Caco-2 (cell line): ENCODE measurements around the gene SH2D1B. TPM values are rescaled to one million over a fixed set of nuclear protein-coding genes. Genes with fewer than 3 reads are reported as not detected.

Experiments used
- BruUV-seq: library from RNA; stranded (reverse); fragments of 400-500 nt; replicated peaks from 2 replicates; lab custom pipeline; 2021; lab: Mats Ljungman, UMichigan
- CTCF ChIA-PET: fragments of 300-600 bp; sonication (Branson Sonifier 250); formaldehyde crosslinking; loops from one replicate; lab custom pipeline; 2022; ENCODE audit warnings: antibody characterized with exemption; lab: Charles Lee
- POLR2A ChIA-PET: fragments of 300-600 bp; sonication (Branson Sonifier 250); formaldehyde crosslinking; loops from one replicate; lab custom pipeline; 2022; ENCODE audit warnings: antibody characterized with exemption; lab: Charles Lee
- DNase-seq, 2 experiments: peaks; one replicate each; pipeline versions ENCODE4 v3.0.0 to v3.0.0-alpha.2; 2020 to 2022
- H3K27me3 ChIP-seq: replicated peaks from 2 replicates; pipeline ENCODE4 v1.6.0; 2011; ENCODE audit warnings: low read length; ENCODE audit not compliant: control insufficient read depth, insufficient read depth
- H3K36me3 ChIP-seq: 2 replicates; pipeline ENCODE4 v1.5.1; 2011; ENCODE audit warnings: low read length; ENCODE audit not compliant: control insufficient read depth, insufficient read depth
- H3K4me1 ChIP-seq: fragments of 250-450 bp; sonication (Bioruptor Pico); 2 replicates; pipeline ENCODE4 v1.5.1; 2020; ENCODE audit warnings: mild to moderate bottlenecking
- H3K4me3 ChIP-seq: 2 replicates; pipeline ENCODE4 v1.5.1; 2011; ENCODE audit warnings: low read depth, mild to moderate bottlenecking, control low read depth, low read length
- H3K9me3 ChIP-seq: fragments of 250-450 bp; sonication (Bioruptor Pico); 2 replicates; pipeline ENCODE4 v1.5.1; 2020; ENCODE audit warnings: mild to moderate bottlenecking, moderate library complexity
- H3K27ac Mint-ChIP-seq: one replicate; pipeline ENCODE4 v1.8.0; 2022; ENCODE audit warnings: mixed read lengths; ENCODE audit not compliant: unreplicated experiment
- H3K27me3 Mint-ChIP-seq: one replicate; pipeline ENCODE4 v1.8.0; 2022; ENCODE audit warnings: mixed read lengths; ENCODE audit not compliant: insufficient read depth, unreplicated experiment
- H3K36me3 Mint-ChIP-seq: one replicate; pipeline ENCODE4 v1.8.0; 2022; ENCODE audit warnings: mild to moderate bottlenecking, mixed read lengths; ENCODE audit not compliant: insufficient read depth, unreplicated experiment
- H3K4me1 Mint-ChIP-seq: one replicate; pipeline ENCODE4 v1.8.0; 2022; ENCODE audit warnings: low read depth, mixed read lengths; ENCODE audit not compliant: unreplicated experiment
- H3K4me3 Mint-ChIP-seq: one replicate; pipeline ENCODE4 v1.8.0; 2022; ENCODE audit warnings: mild to moderate bottlenecking, moderate library complexity, mixed read lengths; ENCODE audit not compliant: unreplicated experiment
- H3K9me3 Mint-ChIP-seq: one replicate; pipeline ENCODE4 v1.8.0; 2022; ENCODE audit warnings: mixed read lengths; ENCODE audit not compliant: unreplicated experiment
- intact Hi-C: fragments of 100-400 bp; cut with micrococcal nuclease; formaldehyde crosslinking; loops from one replicate; pipeline ENCODE4 v1.10.0; 2022; ENCODE audit not compliant: unreplicated experiment
- total RNA-seq: library from RNA; stranded (reverse); gene quantifications from 2 replicates; pipeline ENCODE4 v1.2.3, GENCODE V29; 2022
- TF ChIP-seq, protein P1 (sequence below), 2 experiments: fragments of 200-600 bp in 1 of 2; IDR thresholded peaks; 1 replicate in 1 of 2; 2 replicates in 1 of 2; pipeline versions ENCODE4 v1.5.1 to v1.8.0; 2011 to 2022; ENCODE audit warnings: antibody characterized with exemption in 1 of 2, control low read depth in 1 of 2, inconsistent platforms in 1 of 2, low read depth in 1 of 2, low read length in 1 of 2, mild to moderate bottlenecking in 1 of 2, moderate library complexity in 1 of 2; ENCODE audit not compliant: insufficient read depth in 1 of 2, severe bottlenecking in 1 of 2, unreplicated experiment in 1 of 2

Gene SH2D1B
- total RNA-seq, 1 experiment from 2014 or later = not detected

- DNase-seq = no peak
- Mint-ChIP-seq H3K4me3 (no peak overlapping the region), H3K27ac (no peak overlapping the region), H3K9me3 (no peaks in the 10 kb centered on the region), H3K36me3 (peaks cover 6% of the 10 kb centered on the region), H3K27me3 (no peaks in the 10 kb centered on the region), H3K4me1 (peaks cover 10% of the 10 kb centered on the region)
- ChIA-PET CTCF (no interaction called here), POLR2A (no interaction called here)
- H3K4me3 ChIP-seq = no peak overlapping the region
- H3K36me3 ChIP-seq = no peaks in the 10 kb centered on the region; the same call in 1 of the 2 replicates
- intact Hi-C loops = loop anchor here (10.0 kb wide), 1 partner anchor 188 kb away; no protein-coding TSS in a partner anchor
- peaks cover 31% of the 10 kb centered on the region for H3K4me1 ChIP-seq
- no peaks in the 10 kb centered on the region for H3K27me3 ChIP-seq
- no TSS peak for BruUV-seq
- no peaks in the 10 kb centered on the region for H3K9me3 ChIP-seq
- TF ChIP-seq, protein P1, sequence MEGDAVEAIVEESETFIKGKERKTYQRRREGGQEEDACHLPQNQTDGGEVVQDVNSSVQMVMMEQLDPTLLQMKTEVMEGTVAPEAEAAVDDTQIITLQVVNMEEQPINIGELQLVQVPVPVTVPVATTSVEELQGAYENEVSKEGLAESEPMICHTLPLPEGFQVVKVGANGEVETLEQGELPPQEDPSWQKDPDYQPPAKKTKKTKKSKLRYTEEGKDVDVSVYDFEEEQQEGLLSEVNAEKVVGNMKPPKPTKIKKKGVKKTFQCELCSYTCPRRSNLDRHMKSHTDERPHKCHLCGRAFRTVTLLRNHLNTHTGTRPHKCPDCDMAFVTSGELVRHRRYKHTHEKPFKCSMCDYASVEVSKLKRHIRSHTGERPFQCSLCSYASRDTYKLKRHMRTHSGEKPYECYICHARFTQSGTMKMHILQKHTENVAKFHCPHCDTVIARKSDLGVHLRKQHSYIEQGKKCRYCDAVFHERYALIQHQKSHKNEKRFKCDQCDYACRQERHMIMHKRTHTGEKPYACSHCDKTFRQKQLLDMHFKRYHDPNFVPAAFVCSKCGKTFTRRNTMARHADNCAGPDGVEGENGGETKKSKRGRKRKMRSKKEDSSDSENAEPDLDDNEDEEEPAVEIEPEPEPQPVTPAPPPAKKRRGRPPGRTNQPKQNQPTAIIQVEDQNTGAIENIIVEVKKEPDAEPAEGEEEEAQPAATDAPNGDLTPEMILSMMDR (IDR thresholded peaks at IDR 0.05; ENCODE audit: insufficient read depth in 1 of 2, low read depth in 1 of 2, low read length in 1 of 2, severe bottlenecking in 1 of 2, unreplicated experiment in 1 of 2) = no peak
Measured at GRCh38 chr1:162383091-162383490, 28.8 kb downstream of the SH2D1B start.

- CTCF ChIA-PET = interaction anchor here (0.9 to 2.4 kb wide), 3 partner anchors 9 to 24 kb away, joined by 3 to 10 read pairs (median 9); no protein-coding TSS in a partner anchor
- Mint-ChIP-seq H3K27ac (peak overlapping the region; percentile 93), H3K4me3 (no peak overlapping the region), H3K9me3 (no peaks in the 10 kb centered on the region), H3K4me1 (peaks cover 12% of the 10 kb centered on the region), H3K27me3 (no peaks in the 10 kb centered on the region), H3K36me3 (peaks cover 6% of the 10 kb centered on the region)
- no peak overlapping the region for H3K4me3 ChIP-seq
- TF ChIP-seq, protein P1 (IDR thresholded peaks at IDR 0.05; ENCODE audit: insufficient read depth in 1 of 2, low read depth in 1 of 2, low read length in 1 of 2, severe bottlenecking in 1 of 2, unreplicated experiment in 1 of 2) = no peak
- no peak for DNase-seq
- intact Hi-C loops = loop anchor here (1.0 to 10.0 kb wide), 2 partner anchors 33 to 187 kb away; no protein-coding TSS in a partner anchor
- H3K27me3 ChIP-seq = no peaks in the 10 kb centered on the region
- TSS peak; percentile 65 for BruUV-seq
- peaks cover 33% of the 10 kb centered on the region for H3K4me1 ChIP-seq
- no peaks in the 10 kb centered on the region; the same call in 1 of the 2 replicates for H3K36me3 ChIP-seq
- POLR2A ChIA-PET = interaction anchor here (1.2 kb wide), 1 partner anchor 8 kb away, joined by 3 read pairs; no protein-coding TSS in a partner anchor
- H3K9me3 ChIP-seq = no peaks in the 10 kb centered on the region
Measured at GRCh38 chr1:162381941-162382750, 29.8 kb downstream of the SH2D1B start.

DNA sequence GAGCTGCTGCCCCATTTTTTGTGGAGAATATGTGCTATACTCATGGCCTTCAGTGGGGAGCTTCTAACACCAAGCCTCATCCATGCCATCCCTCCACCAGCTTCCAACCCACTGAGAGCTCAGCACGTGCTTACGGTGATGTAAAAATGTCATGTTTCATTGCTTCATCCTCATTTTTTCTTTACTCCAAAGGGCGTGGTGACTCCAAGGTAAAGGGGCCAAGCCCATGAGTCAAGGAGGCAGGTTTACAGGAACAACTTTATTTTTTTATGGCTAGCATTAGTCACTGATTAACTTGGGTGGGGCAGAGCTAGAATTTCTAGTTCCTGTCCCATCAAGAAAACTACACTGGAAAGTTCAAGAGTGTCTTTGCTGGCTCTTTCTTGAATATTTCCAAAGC lies 30.6 kb downstream of the SH2D1B start, which contains the start of gene C1orf226:
TSS of gene C1orf226 (plus strand) at position 346 of the 400 bp plus-strand sequence. CDS start 174 bp downstream, outside the sequence.
- intact Hi-C loops = loop anchor here (1.0 to 10.0 kb wide), 2 partner anchors 32 to 187 kb away; no protein-coding TSS in a partner anchor
- peaks cover 39% of the 10 kb centered on the region for H3K4me1 ChIP-seq
- peak; percentile 83 to 85 for DNase-seq
- H3K36me3 Mint-ChIP-seq = peaks cover 6% of the 10 kb centered on the region
- H3K27me3 Mint-ChIP-seq = no peaks in the 10 kb centered on the region
- H3K4me1 Mint-ChIP-seq = peaks cover 20% of the 10 kb centered on the region
- ChIA-PET POLR2A (interaction anchor here (1.2 kb wide), 1 partner anchor 9 kb away, joined by 3 read pairs; no protein-coding TSS in a partner anchor), CTCF (interaction anchor here (0.7 to 2.4 kb wide), 3 partner anchors 10 to 344 kb away, joined by 3 to 10 read pairs (median 9); no protein-coding TSS in a partner anchor)
- peak within 1 kb of the TSS; percentile 25 for H3K4me3 Mint-ChIP-seq
- TF ChIP-seq, protein P1 (IDR thresholded peaks at IDR 0.05; ENCODE audit: insufficient read depth in 1 of 2, low read depth in 1 of 2, low read length in 1 of 2, severe bottlenecking in 1 of 2, unreplicated experiment in 1 of 2) = no peak
- H3K4me3 ChIP-seq = no peak within 1 kb of the TSS
- H3K27ac Mint-ChIP-seq = peak within 1 kb of the TSS; percentile 93
- no peaks in the 10 kb centered on the region for H3K9me3 Mint-ChIP-seq
- H3K36me3 ChIP-seq = no peaks in the 10 kb centered on the region; the same call in 1 of the 2 replicates
- H3K27me3 ChIP-seq = no peaks in the 10 kb centered on the region
- H3K9me3 ChIP-seq = no peaks in the 10 kb centered on the region
- BruUV-seq = no TSS peak
